IMR-90 (cell line): ENCODE results near the gene GOLIM4. TPM values are rescaled to one million over a fixed set of nuclear protein-coding genes. Genes with fewer than 3 reads are reported as not detected.

Experiments used
- ATAC-seq: fragments of 200-7000 bp; cut with Tn5 transposase; 2 replicates; pipeline ENCODE4 v1.9.1; 2020; ENCODE audit warnings: low read depth, mild to moderate bottlenecking, moderate library complexity
- BruUV-seq: library from RNA; stranded (reverse); fragments of 400-500 nt; replicated peaks from 2 replicates; lab custom pipeline; 2021; lab: Mats Ljungman, UMichigan
- CTCF ChIA-PET: fragments of 300-600 bp; formaldehyde crosslinking; extraction: SDS; loops from one replicate; lab custom pipeline; 2021; ENCODE audit warnings: antibody characterized with exemption; lab: Yijun Ruan, JAX
- POLR2A ChIA-PET: fragments of 300-600 bp; sonication (Branson Sonifier 250); formaldehyde crosslinking; loops from one replicate; lab custom pipeline; 2022; ENCODE audit warnings: antibody characterized with exemption; ENCODE audit not compliant: unreplicated experiment; lab: Charles Lee
- DNase-seq: peaks from one replicate; pipeline ENCODE4 v3.0.0; 2013
- H2AFZ ChIP-seq: replicated peaks from 2 replicates; pipeline ENCODE3; 2013; ENCODE audit warnings: low read length, mild to moderate bottlenecking; ENCODE audit not compliant: poor library complexity
- H2AK5ac ChIP-seq: 2 replicates; pipeline ENCODE4 v1.6.1; 2013; ENCODE audit warnings: low read depth, low read length, inconsistent platforms
- H2AK9ac ChIP-seq: replicated peaks from 2 replicates; pipeline ENCODE3; 2013; ENCODE audit warnings: mild to moderate bottlenecking, low read depth, low read length, moderate library complexity; ENCODE audit not compliant: poor library complexity
- H2BK120ac ChIP-seq: 2 replicates; pipeline ENCODE4 v1.6.1; 2013; ENCODE audit warnings: low read depth, low read length, inconsistent platforms
- H2BK15ac ChIP-seq: 3 replicates; pipeline ENCODE4 v1.6.1; 2013; ENCODE audit warnings: low read depth, low read length, inconsistent platforms
- H2BK20ac ChIP-seq: 2 replicates; pipeline ENCODE4 v1.6.1; 2013; ENCODE audit warnings: low read depth, mild to moderate bottlenecking, inconsistent platforms, low read length, moderate library complexity
- H2BK5ac ChIP-seq: 2 replicates; pipeline ENCODE4 v1.6.1; 2013; ENCODE audit warnings: mild to moderate bottlenecking, low read depth, low read length, inconsistent platforms; ENCODE audit not compliant: poor library complexity, severe bottlenecking
- H3K14ac ChIP-seq: replicated peaks from 2 replicates; pipeline ENCODE4 v1.6.1; 2013; ENCODE audit warnings: low read depth, low read length, inconsistent platforms
- H3K18ac ChIP-seq: 2 replicates; pipeline ENCODE4 v1.6.1; 2013; ENCODE audit warnings: low read depth, low read length, control low read depth
- H3K23ac ChIP-seq: 2 replicates; pipeline ENCODE4 v1.6.1; 2013; ENCODE audit warnings: low read depth, low read length, inconsistent platforms
- H3K27ac ChIP-seq: 2 replicates; pipeline ENCODE4 v1.5.1; 2013; ENCODE audit warnings: mild to moderate bottlenecking, control low read depth, low read length; ENCODE audit not compliant: insufficient read depth
- H3K27me3 ChIP-seq: 2 replicates; pipeline ENCODE4 v1.6.1; 2013; ENCODE audit warnings: low read length; ENCODE audit not compliant: control insufficient read depth, insufficient read depth
- H3K36me3 ChIP-seq: 2 replicates; pipeline ENCODE4 v1.6.1; 2013; ENCODE audit warnings: low read length, mixed read lengths; ENCODE audit not compliant: control insufficient read depth, insufficient read depth
- H3K4ac ChIP-seq: 2 replicates; pipeline ENCODE4 v1.6.1; 2013; ENCODE audit warnings: low read depth, low read length, inconsistent platforms
- H3K4me1 ChIP-seq: 2 replicates; pipeline ENCODE4 v1.6.1; 2013; ENCODE audit warnings: low read length, mixed read lengths; ENCODE audit not compliant: control insufficient read depth, insufficient read depth
- H3K4me2 ChIP-seq: 2 replicates; pipeline ENCODE4 v1.6.1; 2013; ENCODE audit warnings: low read depth, mild to moderate bottlenecking, control low read depth, low read length, moderate library complexity
- H3K4me3 ChIP-seq: 2 replicates; pipeline ENCODE4 v1.5.1; 2013; ENCODE audit warnings: low read depth, mild to moderate bottlenecking, control low read depth, low read length, moderate library complexity; ENCODE audit not compliant: insufficient read depth
- H3K56ac ChIP-seq: 2 replicates; pipeline ENCODE4 v1.6.1; 2013; ENCODE audit warnings: low read length, inconsistent platforms; ENCODE audit not compliant: insufficient read depth; ENCODE audit errors: extremely low read depth
- H3K79me1 ChIP-seq, 2 experiments: 2 replicates each; pipeline ENCODE4 v1.6.1; 2013; ENCODE audit warnings: low read length in 2 of 2, inconsistent platforms in 1 of 2, low read depth in 1 of 2
- H3K9ac ChIP-seq: 2 replicates; pipeline ENCODE4 v1.6.1; 2013; ENCODE audit warnings: low read depth, low read length, control low read depth
- H3K9me1 ChIP-seq: 2 replicates; pipeline ENCODE4 v1.6.1; 2013; ENCODE audit warnings: low read length, inconsistent platforms; ENCODE audit not compliant: insufficient read depth
- H3K9me3 ChIP-seq: 2 replicates; pipeline ENCODE4 v1.6.1; 2013; ENCODE audit warnings: low read length; ENCODE audit not compliant: control insufficient read depth, insufficient read depth
- H4K20me1 ChIP-seq: 2 replicates; pipeline ENCODE4 v1.6.1; 2013; ENCODE audit warnings: low read length, inconsistent platforms; ENCODE audit not compliant: insufficient read depth
- H4K5ac ChIP-seq: 2 replicates; pipeline ENCODE4 v1.6.1; 2013; ENCODE audit warnings: mild to moderate bottlenecking, low read depth, low read length, control low read depth
- H4K8ac ChIP-seq, 2 experiments: 2 replicates each; pipeline ENCODE4 v1.6.1; 2013; ENCODE audit warnings: low read depth in 2 of 2, low read length in 2 of 2, control low read depth in 1 of 2, inconsistent platforms in 1 of 2
- H4K91ac ChIP-seq: 2 replicates; pipeline ENCODE4 v1.6.1; 2013; ENCODE audit warnings: low read depth, low read length, inconsistent platforms; ENCODE audit not compliant: insufficient read depth
- CEBPB ChIP-seq: IDR thresholded peaks from 2 replicates; pipeline ENCODE4 v1.6.1; 2012; ENCODE audit warnings: low read depth, low read length, improper control_type of control experiment
- ELK1 ChIP-seq: fragments of 150-350 bp; IDR thresholded peaks from 2 replicates; pipeline ENCODE4 v1.6.1; 2016; ENCODE audit warnings: low read depth, mild to moderate bottlenecking, low read length, moderate library complexity, borderline replicate concordance
- MAZ ChIP-seq: IDR thresholded peaks from 2 replicates; pipeline ENCODE4 v1.6.1; 2012; ENCODE audit warnings: low read depth, mild to moderate bottlenecking, low read length, improper control_type of control experiment, moderate library complexity, borderline replicate concordance
- NFE2L2 ChIP-seq: fragments of 150-350 bp; IDR thresholded peaks from 2 replicates; pipeline ENCODE4 v1.6.1; 2016; ENCODE audit warnings: low read depth, mild to moderate bottlenecking, low read length
- POLR2A ChIP-seq: IDR thresholded peaks from 2 replicates; pipeline ENCODE4 v1.6.1; 2012; ENCODE audit warnings: mild to moderate bottlenecking, low read depth, low read length
- RAD21 ChIP-seq: IDR thresholded peaks from 2 replicates; pipeline ENCODE4 v1.6.1; 2012; ENCODE audit warnings: low read length, improper control_type of control experiment
- WGBS, 2 experiments: methylation state at CpG; one replicate each; pipeline versions ENCODE4 v1.1.5 to v1.1.7; 2013; ENCODE audit warnings: missing lambda C conversion rate in 2 of 2; ENCODE audit not compliant: insufficient read length in 1 of 2; ENCODE audit errors: extremely low coverage in 2 of 2; 5-methylcytosine and 5-hydroxymethylcytosine counted together
- dilution Hi-C: fragments of 300-500 bp; cut with HindIII; formaldehyde crosslinking; loops from one replicate; pipeline ENCODE4 v1.14.3; 2018; ENCODE audit warnings: low sequenced_read_pairs; ENCODE audit not compliant: unreplicated experiment
- in situ Hi-C: fragments of 300-500 bp; cut with MboI; formaldehyde crosslinking; loops from 3 replicates; pipeline ENCODE4 v1.14.3; 2019; ENCODE audit warnings: low sequenced_read_pairs, inconsistent platforms, mixed read lengths
- intact Hi-C: fragments of 100-400 bp; cut with micrococcal nuclease; formaldehyde crosslinking; loops from 2 replicates; pipeline ENCODE4 v1.10.0; 2022
- polyA plus RNA-seq, 3 experiments: library from polyadenylated mRNA; depleted of rRNA; stranded (reverse); fragments of >200 nt; gene quantifications; 2 replicates each; pipeline ENCODE4 v1.2.3, GENCODE V29; 2012; ENCODE audit warnings: low replicate concordance in 1 of 3
- total RNA-seq: library from RNA; depleted of rRNA; stranded (reverse); fragments of >200 nt; gene quantifications from 2 replicates; pipeline ENCODE4 v1.2.3, GENCODE V29; 2012

The GOLIM4 gene
- total and polyA plus RNA-seq, 2 of the 4 experiments (the other 2 are of a cell fraction): 44.6 to 71.2 TPM

- H3K9me3 ChIP-seq: no peaks in the 10 kb centered on the region; the same call in 1 of the 2 replicates
- no peaks in the 10 kb centered on the region for H3K36me3 ChIP-seq
- no peak overlapping the region for H3K27ac ChIP-seq
- H3K9ac ChIP-seq: no peak overlapping the region
- H3K18ac ChIP-seq: no peak overlapping the region
- H4K20me1 ChIP-seq: peaks cover 17% of the 10 kb centered on the region; the same call in 1 of the 2 replicates
- no peak overlapping the region for H2AFZ ChIP-seq
- H3K4me3 ChIP-seq: no peak overlapping the region
- BruUV-seq: no TSS peak
- no peak overlapping the region for H3K23ac ChIP-seq
- H2BK20ac ChIP-seq: no peak overlapping the region
- in situ Hi-C loops: no loop called here
- H3K56ac ChIP-seq: no peak overlapping the region
- ChIA-PET POLR2A (no interaction called here), CTCF (interaction anchor here (0.6 to 1.9 kb wide), 9 partner anchors 10 to 407 kb away, joined by 3 to 5 read pairs (median 3); no protein-coding TSS in a partner anchor)
- H3K4me2 ChIP-seq: no peak overlapping the region
- peaks cover 13% of the 10 kb centered on the region for H3K4me1 ChIP-seq
- no peak overlapping the region for H2AK9ac ChIP-seq
- no peak overlapping the region for H3K14ac ChIP-seq
- H2AK5ac ChIP-seq: no peak overlapping the region
- no peak overlapping the region for H4K5ac ChIP-seq
- H3K9me1 ChIP-seq: peaks cover 14% of the 10 kb centered on the region
- no peak overlapping the region for H4K8ac ChIP-seq
- H3K4ac ChIP-seq: no peak overlapping the region
- no peak overlapping the region for H2BK120ac ChIP-seq
- peaks cover 32 to 60% of the 10 kb centered on the region in 2 experiments for H3K79me1 ChIP-seq
- WGBS, 2 experiments: no CpG with 5 or more reads among the region's 2 CpGs
- H2BK5ac ChIP-seq: no peak overlapping the region
- dilution Hi-C loops: no loop called here
- H2BK15ac ChIP-seq: no peak overlapping the region
- H3K27me3 ChIP-seq: no peaks in the 10 kb centered on the region
- no peak for DNase-seq
- no peak overlapping the region for H4K91ac ChIP-seq
- no peak for ATAC-seq
- intact Hi-C loops: no loop called here
- TF ChIP-seq POLR2A (no peak), MAZ (no peak), NFE2L2 (no peak), CEBPB (no peak), ELK1 (no peak), RAD21 (no peak)
These were observed 43.2 kb downstream of the GOLIM4 start for GRCh38 chr3:168052515-168052914.
